HCT116 (cell line): ENCODE data around the gene MYEF2. TPM values are rescaled to one million over a fixed set of nuclear protein-coding genes. Genes with fewer than 3 reads are reported as not detected.

Source experiments
- ATAC-seq: fragments of 200-7000 bp; cut with Tn5 transposase; 2 replicates; pipeline ENCODE4 v1.9.1; 2020; ENCODE audit warnings: mild to moderate bottlenecking, moderate library complexity
- BruUV-seq: library from RNA; stranded (reverse); fragments of 400-500 nt; replicated peaks from 2 replicates; lab custom pipeline; 2021; lab: Mats Ljungman, UMichigan
- CTCF ChIA-PET: fragments of 300-600 bp; sonication (Branson Sonifier 250); formaldehyde crosslinking; loops from one replicate; lab custom pipeline; 2021; ENCODE audit warnings: antibody characterized with exemption; lab: Charles Lee
- POLR2A ChIA-PET: fragments of 300-600, 350-600 bp; sonication (Branson Sonifier 250); formaldehyde crosslinking; loops from one replicate; lab custom pipeline; 2021; ENCODE audit warnings: antibody characterized with exemption; lab: Charles Lee
- RAD21 ChIA-PET, 2 experiments: fragments of 300-600 bp; sonication (Branson Sonifier 250); formaldehyde crosslinking; loops; one replicate each; lab custom pipeline; 2023; ENCODE audit warnings: low total read pairs in 2 of 2; ENCODE audit not compliant: uncharacterized antibody in 2 of 2, unreplicated experiment in 2 of 2, low non-redundant PET in 1 of 2; lab: Charles Lee
- DNase-seq: peaks from one replicate; pipeline ENCODE4 v3.0.0-alpha.2; 2010; ENCODE audit warnings: low read depth, low spot score
- H2AFZ ChIP-seq: fragments of 200-600 bp; shearing (Covaris generic), sonication (generic); 2 replicates; pipeline ENCODE4 v1.6.1; 2017; ENCODE audit warnings: low read depth, mixed run types, mixed read lengths, antibody characterized with exemption, low read length; ENCODE audit not compliant: poor library complexity, severe bottlenecking
- H3K27ac ChIP-seq: 2 replicates; pipeline ENCODE4 v1.5.1; 2012; ENCODE audit warnings: low read depth, low read length
- H3K27me3 ChIP-seq: fragments of 200-600 bp; sonication (generic); 2 replicates; pipeline ENCODE4 v1.6.1; 2016; ENCODE audit warnings: mixed run types, low read length, mixed read lengths; ENCODE audit not compliant: insufficient read depth
- H3K36me3 ChIP-seq, 2 experiments: fragments of 200-500 bp in 1 of 2; fragments of 200-600 bp in 1 of 2; sonication (Bioruptor generic) in 1 of 2; sonication (generic) in 1 of 2; 2 replicates each; pipeline versions ENCODE4 v1.5.1 to v1.6.1; 2014 to 2016; ENCODE audit warnings: low read length in 2 of 2, inconsistent platforms in 1 of 2, mixed read lengths in 1 of 2, mixed run types in 1 of 2; ENCODE audit not compliant: insufficient read depth in 2 of 2, control insufficient read depth in 1 of 2
- H3K4me1 ChIP-seq, 2 experiments: fragments of 200-600 bp in 1 of 2; sonication (generic) in 1 of 2; 2 replicates each; pipeline versions ENCODE4 v1.5.1 to v1.6.1; 2012 to 2017; ENCODE audit warnings: low read length in 2 of 2, inconsistent platforms in 1 of 2, mild to moderate bottlenecking in 1 of 2, mixed read lengths in 1 of 2, mixed run types in 1 of 2, moderate library complexity in 1 of 2; ENCODE audit not compliant: insufficient read depth in 2 of 2, control insufficient read depth in 1 of 2
- H3K4me2 ChIP-seq: fragments of 200-600 bp; sonication (generic); 2 replicates; pipeline ENCODE4 v1.6.1; 2017; ENCODE audit warnings: mixed run types, low read length, mixed read lengths
- H3K4me3 ChIP-seq, 2 experiments: fragments of 200-600 bp in 1 of 2; sonication (generic) in 1 of 2; replicated peaks in 1 of 2; 2 replicates each; pipeline ENCODE4 v1.5.1; 2011 to 2016; ENCODE audit warnings: low read length in 2 of 2, control low read depth in 1 of 2, low read depth in 1 of 2, mild to moderate bottlenecking in 1 of 2, mixed read lengths in 1 of 2, mixed run types in 1 of 2
- H3K79me2 ChIP-seq: fragments of 200-600 bp; sonication (generic); 2 replicates; pipeline ENCODE4 v1.6.1; 2017; ENCODE audit warnings: mild to moderate bottlenecking, mixed run types, low read length, moderate library complexity, mixed read lengths; ENCODE audit not compliant: insufficient read depth
- H3K9ac ChIP-seq: fragments of 200-600 bp; sonication (generic); 2 replicates; pipeline ENCODE4 v1.6.1; 2016; ENCODE audit warnings: low read length, mixed read lengths
- H3K9me2 ChIP-seq: fragments of 200-600 bp; sonication (generic), shearing (Covaris generic); 2 replicates; pipeline ENCODE4 v1.6.1; 2017; ENCODE audit warnings: mixed run types, mild to moderate bottlenecking, moderate library complexity; ENCODE audit not compliant: insufficient read depth
- H3K9me3 ChIP-seq, 2 experiments: fragments of 200-500 bp in 1 of 2; fragments of 200-600 bp in 1 of 2; sonication (Bioruptor generic) in 1 of 2; sonication (generic) in 1 of 2; 2 replicates each; pipeline ENCODE4 v1.6.1; 2014 to 2017; ENCODE audit warnings: low read length in 2 of 2, mixed read lengths in 2 of 2, inconsistent platforms in 1 of 2, low read depth in 1 of 2, mild to moderate bottlenecking in 1 of 2, mixed run types in 1 of 2, moderate library complexity in 1 of 2; ENCODE audit not compliant: control insufficient read depth in 1 of 2, insufficient read depth in 1 of 2
- H4K20me1 ChIP-seq: fragments of 200-600 bp; sonication (generic), shearing (Covaris generic); 2 replicates; pipeline ENCODE4 v1.6.1; 2017; ENCODE audit warnings: mixed run types, mild to moderate bottlenecking, moderate library complexity; ENCODE audit not compliant: insufficient read depth
- CBX3 ChIP-seq: IDR thresholded peaks from 2 replicates; pipeline ENCODE4 v1.6.1; 2012; ENCODE audit warnings: low read depth
- CEBPB ChIP-seq: IDR thresholded peaks from 2 replicates; pipeline ENCODE4 v1.6.1; 2012; ENCODE audit warnings: low read depth
- CTCF ChIP-seq, 3 experiments: fragments of 200-600 bp in 1 of 3; sonication (generic) in 1 of 3; IDR thresholded peaks in 2 of 3; conservative IDR thresholded peaks in 1 of 3; 2 replicates each; pipeline ENCODE4 v1.5.1; 2012 to 2017; ENCODE audit warnings: low read depth in 2 of 3, low read length in 2 of 3, antibody characterized with exemption in 1 of 3, borderline replicate concordance in 1 of 3, control low read depth in 1 of 3, mild to moderate bottlenecking in 1 of 3, mixed read lengths in 1 of 3, mixed run types in 1 of 3, moderate library complexity in 1 of 3; ENCODE audit not compliant: insufficient read depth in 1 of 3
- EZH2 ChIP-seq: fragments of 200-600 bp; sonication (generic); IDR thresholded peaks from 2 replicates; pipeline ENCODE4 v1.6.1; 2017; ENCODE audit warnings: antibody characterized with exemption, mixed run types
- FOSL1 ChIP-seq: IDR thresholded peaks from 2 replicates; pipeline ENCODE4 v1.6.1; 2012; ENCODE audit warnings: low read depth
- JUND ChIP-seq: IDR thresholded peaks from 2 replicates; pipeline ENCODE4 v1.6.1; 2012
- RAD21 ChIP-seq: IDR thresholded peaks from 2 replicates; pipeline ENCODE4 v1.6.1; 2012; ENCODE audit warnings: low read depth, mild to moderate bottlenecking
- REST ChIP-seq: IDR thresholded peaks from 2 replicates; pipeline ENCODE4 v1.6.1; 2012; ENCODE audit warnings: low read depth
- SIN3A ChIP-seq: IDR thresholded peaks from 2 replicates; pipeline ENCODE4 v1.6.1; 2012; ENCODE audit warnings: low read depth
- SRF ChIP-seq: IDR thresholded peaks from 2 replicates; pipeline ENCODE4 v1.6.1; 2012; ENCODE audit warnings: low read depth
- ZNF274 ChIP-seq: fragments of 200-500 bp; sonication (Bioruptor generic); IDR thresholded peaks from 2 replicates; pipeline ENCODE4 v1.6.1; 2014; ENCODE audit warnings: mild to moderate bottlenecking, low read depth, low read length, inconsistent platforms
- intact Hi-C: fragments of 100-400 bp; cut with micrococcal nuclease; formaldehyde crosslinking; loops from 2 replicates; pipeline ENCODE4 v1.10.0; 2022
- total RNA-seq: library from RNA; stranded (reverse); gene quantifications from one replicate; pipeline ENCODE4 v1.2.1, GENCODE V29; 2021; ENCODE audit not compliant: unreplicated experiment

MYEF2 gene
- total RNA-seq, 1 experiment from 2014 or later: 0.69 TPM

GRCh38 chr15:48105936-48106335 is 72.2 kb downstream of the MYEF2 start (continued):
- no peak for TF ChIP-seq CTCF (IDR thresholded peaks at IDR 0.05 in 2 of 3, conservative IDR thresholded peaks at IDR 0.05 in 1 of 3; ENCODE audit: borderline replicate concordance in 1 of 3, insufficient read depth in 1 of 3, low read depth in 2 of 3, low read length in 2 of 3)
- TF ChIP-seq CBX3: no peak
- TF ChIP-seq ZNF274: no peak
- TF ChIP-seq JUND: no peak
- TF ChIP-seq REST: no peak
- no peak for TF ChIP-seq RAD21
- TF ChIP-seq FOSL1: no peak
- no peak for TF ChIP-seq CEBPB

- ChIA-PET RAD21 (no interaction called here), POLR2A (no interaction called here), CTCF (no interaction called here)
- no peaks in the 10 kb centered on the region; the same call in 1 of the 2 replicates for H3K27me3 ChIP-seq
- no peak for DNase-seq
- H2AFZ ChIP-seq: no peak overlapping the region
- no peak for ATAC-seq
- no TSS peak for BruUV-seq
- no peaks in the 10 kb centered on the region for H4K20me1 ChIP-seq
- no peaks in the 10 kb centered on the region for H3K4me1 ChIP-seq
- no peaks in the 10 kb centered on the region for H3K9me2 ChIP-seq
- no peak overlapping the region for H3K4me2 ChIP-seq
- H3K9me3 ChIP-seq: no peaks in the 10 kb centered on the region
- H3K27ac ChIP-seq: no peak overlapping the region
- H3K4me3 ChIP-seq: no peak overlapping the region
- H3K79me2 ChIP-seq: no peaks in the 10 kb centered on the region
- TF ChIP-seq EZH2 (no peak), SIN3A (no peak), SRF (no peak)
- H3K36me3 ChIP-seq: no peaks in the 10 kb centered on the region
- intact Hi-C loops: no loop called here
- no peak overlapping the region for H3K9ac ChIP-seq
Observed at GRCh38 chr15:48103647-48104046, 74.4 kb downstream of the MYEF2 start.
